WI38 (cell line): Measurements from ENCODE around the gene KIF26B.

Source experiments
- H3K4me3 ChIP-seq: 2 replicates; pipeline ENCODE4 v1.5.1; 2011; ENCODE audit warnings: low read depth, mild to moderate bottlenecking, control low read depth, low read length
- TF ChIP-seq, protein P1 (sequence below): IDR thresholded peaks from 2 replicates; pipeline ENCODE4 v1.5.1; 2012; ENCODE audit warnings: low read depth, mild to moderate bottlenecking, control low read depth, low read length

KIF26B gene

DNA sequence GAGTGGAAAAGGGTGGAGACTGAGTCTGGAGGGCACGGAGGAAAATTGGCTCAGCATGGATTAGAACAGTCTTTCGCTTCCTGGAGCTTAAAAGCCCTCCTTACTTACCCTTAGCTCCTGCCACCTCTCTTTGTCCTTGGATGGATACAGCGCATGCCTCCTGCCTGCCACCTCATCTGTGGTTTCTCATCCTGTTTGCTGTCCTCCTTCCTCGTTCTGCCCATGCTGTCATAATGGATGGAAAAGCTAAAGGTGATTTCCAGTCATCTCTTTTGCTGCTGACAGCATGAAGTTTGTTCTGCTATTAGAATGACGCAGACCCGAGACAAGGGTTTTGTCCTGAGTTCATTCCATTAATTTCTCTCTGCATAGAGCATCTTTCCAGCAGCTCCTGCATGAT is 425.9 kb downstream of the KIF26B start:
- no peak overlapping the region for H3K4me3 ChIP-seq
- TF ChIP-seq, protein P1, sequence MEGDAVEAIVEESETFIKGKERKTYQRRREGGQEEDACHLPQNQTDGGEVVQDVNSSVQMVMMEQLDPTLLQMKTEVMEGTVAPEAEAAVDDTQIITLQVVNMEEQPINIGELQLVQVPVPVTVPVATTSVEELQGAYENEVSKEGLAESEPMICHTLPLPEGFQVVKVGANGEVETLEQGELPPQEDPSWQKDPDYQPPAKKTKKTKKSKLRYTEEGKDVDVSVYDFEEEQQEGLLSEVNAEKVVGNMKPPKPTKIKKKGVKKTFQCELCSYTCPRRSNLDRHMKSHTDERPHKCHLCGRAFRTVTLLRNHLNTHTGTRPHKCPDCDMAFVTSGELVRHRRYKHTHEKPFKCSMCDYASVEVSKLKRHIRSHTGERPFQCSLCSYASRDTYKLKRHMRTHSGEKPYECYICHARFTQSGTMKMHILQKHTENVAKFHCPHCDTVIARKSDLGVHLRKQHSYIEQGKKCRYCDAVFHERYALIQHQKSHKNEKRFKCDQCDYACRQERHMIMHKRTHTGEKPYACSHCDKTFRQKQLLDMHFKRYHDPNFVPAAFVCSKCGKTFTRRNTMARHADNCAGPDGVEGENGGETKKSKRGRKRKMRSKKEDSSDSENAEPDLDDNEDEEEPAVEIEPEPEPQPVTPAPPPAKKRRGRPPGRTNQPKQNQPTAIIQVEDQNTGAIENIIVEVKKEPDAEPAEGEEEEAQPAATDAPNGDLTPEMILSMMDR, result no peak

DNA sequence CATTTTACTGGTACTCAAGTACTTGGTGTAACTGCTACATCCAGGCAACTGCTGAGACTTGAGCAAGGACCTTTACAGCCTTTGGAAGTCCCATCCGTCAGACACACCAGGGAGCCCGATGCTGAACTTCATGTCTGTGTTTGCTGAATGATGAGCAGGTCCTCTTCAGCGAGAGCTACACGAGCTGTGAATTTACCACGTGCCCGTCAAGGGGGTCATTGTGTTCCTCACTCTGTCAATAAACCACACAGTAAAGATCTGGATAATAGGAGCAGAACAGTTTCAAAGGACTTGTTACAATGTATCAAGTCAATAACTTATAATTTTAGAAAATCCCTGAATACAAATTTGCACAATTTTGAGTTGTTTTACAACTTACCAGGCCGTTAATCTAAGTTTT is 427.2 kb downstream of the KIF26B start:
- TF ChIP-seq, protein P1, result no peak
- no peak overlapping the region for H3K4me3 ChIP-seq

DNA sequence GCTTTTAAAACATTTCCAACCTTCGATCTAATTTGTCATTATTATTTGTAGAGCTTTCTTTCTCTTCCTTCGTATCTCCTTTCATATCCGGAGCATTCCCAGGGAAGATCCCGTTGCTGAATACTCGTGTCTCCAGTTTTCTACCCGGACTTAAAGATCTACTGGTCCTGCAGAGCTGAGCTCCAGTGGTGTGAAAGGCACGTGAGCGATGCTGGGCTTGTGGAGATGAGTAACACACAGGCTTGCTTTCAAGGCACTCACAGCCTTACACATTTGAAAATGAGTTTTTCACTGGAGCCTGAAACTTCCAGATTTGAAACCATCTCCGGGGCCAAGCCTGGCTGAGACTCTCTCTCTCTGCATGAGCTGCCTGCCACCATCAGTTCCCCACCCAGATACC is 428.3 kb downstream of the KIF26B start:
- TF ChIP-seq, protein P1, result no peak
- no peak overlapping the region for H3K4me3 ChIP-seq

DNA sequence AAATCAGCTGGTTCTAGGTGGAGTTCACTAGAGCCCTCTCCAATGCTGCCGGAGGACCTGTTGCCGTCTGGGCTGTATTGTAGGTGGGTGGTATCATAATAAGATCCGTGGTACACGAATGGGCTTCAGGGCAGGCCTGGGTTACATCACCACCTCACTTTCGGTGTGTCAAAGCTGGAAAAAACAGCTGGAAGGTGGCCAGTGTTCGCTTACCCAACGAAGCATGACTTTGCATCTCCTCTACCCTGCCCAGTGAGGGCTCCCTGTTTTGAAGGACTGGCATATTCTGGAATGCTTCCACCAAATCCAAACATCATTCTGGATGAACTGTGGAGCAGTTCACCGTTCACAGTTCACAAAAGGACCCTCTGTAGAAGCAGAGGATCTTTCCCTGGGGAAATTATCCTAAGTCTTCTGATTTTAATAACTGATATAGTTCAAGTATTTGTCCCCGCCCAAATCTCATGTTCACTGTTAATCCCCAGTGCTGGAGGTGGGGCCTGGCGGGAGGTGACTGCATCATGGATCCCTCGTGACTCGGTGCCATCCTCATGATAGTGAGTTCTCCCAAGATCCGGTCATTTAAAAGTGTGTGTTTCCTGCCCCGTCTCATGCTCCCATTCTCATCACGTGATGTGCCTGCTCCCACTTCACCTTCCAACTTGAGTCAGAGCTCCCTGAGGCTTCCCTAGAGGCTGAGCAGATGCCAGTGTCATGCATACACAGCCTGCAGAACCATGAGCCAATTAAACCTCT is 429.0 kb downstream of the KIF26B start:
- TF ChIP-seq, protein P1, result no peak

DNA sequence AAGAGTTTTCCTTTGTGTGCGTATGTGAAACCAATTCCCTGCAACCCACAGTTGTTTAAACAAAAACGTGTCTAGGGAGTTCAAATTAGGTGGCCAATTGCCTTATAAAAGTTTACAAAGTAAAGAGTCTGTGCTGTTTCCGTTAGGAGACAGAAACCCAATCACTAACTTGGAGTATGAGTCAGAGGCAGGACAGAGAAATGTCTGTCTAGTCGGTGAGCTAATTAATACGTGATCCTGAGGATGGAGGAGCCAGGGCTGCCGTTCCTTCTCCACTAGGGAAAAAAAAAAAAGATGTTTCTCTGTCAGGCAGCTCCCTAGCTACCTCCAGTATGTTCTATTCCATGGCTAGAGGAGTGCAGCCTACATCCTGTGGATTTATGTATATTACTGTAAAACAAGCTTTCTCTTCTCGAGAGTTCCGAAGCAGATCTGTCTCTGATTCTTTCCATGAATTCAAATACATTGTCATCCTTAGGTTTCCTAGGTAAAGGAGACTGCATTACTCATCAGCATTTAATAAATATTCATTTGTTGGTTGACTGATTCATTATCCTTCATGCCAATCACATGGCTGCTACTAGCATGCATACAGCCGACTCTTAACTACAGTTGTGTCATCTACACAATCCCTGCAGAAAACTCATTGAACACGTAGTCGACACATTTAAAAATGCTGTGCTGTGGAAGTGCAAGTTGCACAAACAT is 430.6 kb downstream of the KIF26B start:
- H3K4me3 ChIP-seq, result no peak overlapping the region
- TF ChIP-seq, protein P1, result no peak

More for the DNA sequence above, 429.0 kb downstream of the KIF26B start:
- no peak overlapping the region for H3K4me3 ChIP-seq

DNA sequence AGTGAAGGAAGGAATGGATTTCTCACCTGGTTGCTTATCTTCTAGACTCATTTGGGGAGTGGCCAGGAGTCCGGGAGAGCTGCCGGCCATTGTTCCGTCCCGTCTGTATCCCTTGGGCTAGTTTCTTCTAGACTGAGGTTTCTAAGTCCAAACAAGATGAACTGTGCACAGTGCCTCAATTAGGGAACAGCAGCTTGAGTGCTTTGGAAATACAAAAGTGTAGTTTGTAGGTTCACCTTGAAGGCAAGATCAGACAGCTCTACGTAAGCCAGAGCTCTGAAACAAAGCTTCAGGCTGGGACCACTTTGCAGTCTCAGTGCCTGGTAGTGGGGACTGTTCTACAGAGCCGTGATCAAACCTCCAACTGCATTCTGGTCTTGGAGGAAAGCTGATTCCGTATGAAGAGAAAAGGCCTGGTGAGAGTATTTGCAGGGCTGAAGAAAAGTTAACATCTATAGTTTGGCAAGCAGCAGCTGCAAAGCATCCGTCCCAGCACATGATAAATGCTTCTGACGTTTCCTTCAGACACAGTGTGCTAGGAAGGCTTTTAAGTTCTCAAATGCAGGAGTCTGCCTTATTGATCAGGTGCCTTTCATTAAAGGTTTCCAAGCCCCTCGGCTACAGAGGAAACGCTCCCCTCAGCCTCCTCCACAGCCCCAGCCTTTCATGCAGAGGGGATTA is 432.8 kb downstream of the KIF26B start:
- TF ChIP-seq, protein P1, result no peak

DNA sequence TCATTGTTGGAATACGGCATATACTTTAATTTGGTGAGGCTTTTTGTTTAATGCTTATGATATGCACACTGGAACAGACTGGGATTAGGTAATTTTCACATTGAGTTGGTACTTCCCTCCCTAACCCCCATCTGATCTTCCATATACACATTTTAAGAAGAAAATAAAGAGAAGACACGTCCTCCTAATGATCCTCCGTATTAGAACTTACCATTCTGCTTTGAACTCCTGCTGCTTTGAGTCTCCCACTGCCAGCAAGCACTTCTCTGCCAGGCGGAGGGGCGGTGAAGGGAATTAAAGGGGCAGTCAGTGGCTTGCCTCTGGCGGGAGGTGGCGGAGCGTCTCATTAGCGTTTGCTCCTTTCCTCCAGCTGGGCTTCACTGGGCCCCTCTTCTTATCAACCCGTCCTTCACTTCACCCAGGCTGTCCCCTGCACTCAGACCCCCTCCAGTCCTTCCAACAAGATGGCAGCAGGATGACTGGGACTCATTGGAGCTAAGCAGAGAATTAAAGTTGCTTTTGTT is 433.4 kb downstream of the KIF26B start:
- H3K4me3 ChIP-seq, result no peak overlapping the region
- TF ChIP-seq, protein P1, result no peak

More for the DNA sequence above, 432.8 kb downstream of the KIF26B start:
- H3K4me3 ChIP-seq, result no peak overlapping the region
